Activated T-cell treated with anti-CD3 and anti-CD28 coated beads, Interleukin-2, amount 50 U/mL, for 4 hours (primary cell): Measurements from ENCODE around the gene DNAJC12. TPM values are rescaled to one million over a fixed set of nuclear protein-coding genes. Genes with fewer than 3 reads are reported as not detected.
"Not testable (repeated sequence)": the region's sequence is repeated elsewhere in the genome, so short reads cannot be mapped to it uniquely, and the experiment has no call there.

Experiments used
- ATAC-seq, 2 donors: fragments of 200-7000 bp; cut with Tn5 transposase; one replicate each; pipeline ENCODE4 v1.10.0; 2021
- DNase-seq: peaks from one replicate; pipeline ENCODE4 v3.0.0-alpha.2; 2020
- H3K27me3 Mint-ChIP-seq: one replicate; pipeline ENCODE4 v1.8.0; 2021; ENCODE audit warnings: low read depth, mixed read lengths
- H3K36me3 Mint-ChIP-seq: one replicate; pipeline ENCODE4 v1.8.0; 2022; ENCODE audit warnings: mixed read lengths; ENCODE audit not compliant: insufficient read depth
- H3K4me1 Mint-ChIP-seq: one replicate; pipeline ENCODE4 v1.8.0; 2021; ENCODE audit warnings: low read depth, mixed read lengths
- H3K4me3 Mint-ChIP-seq: one replicate; pipeline ENCODE4 v1.8.0; 2021; ENCODE audit warnings: mild to moderate bottlenecking, moderate library complexity, mixed read lengths
- H3K9me3 Mint-ChIP-seq: one replicate; pipeline ENCODE4 v1.8.0; 2021; ENCODE audit warnings: mixed read lengths
- total RNA-seq, 3 donors: library from RNA; stranded (reverse); gene quantifications; one replicate each; pipeline ENCODE4 v1.2.1, GENCODE V29; 2021

The DNAJC12 gene
- total RNA-seq, 3 donors from 2014 or later: 0.28 to 0.92 (median 0.84) TPM

DNA sequence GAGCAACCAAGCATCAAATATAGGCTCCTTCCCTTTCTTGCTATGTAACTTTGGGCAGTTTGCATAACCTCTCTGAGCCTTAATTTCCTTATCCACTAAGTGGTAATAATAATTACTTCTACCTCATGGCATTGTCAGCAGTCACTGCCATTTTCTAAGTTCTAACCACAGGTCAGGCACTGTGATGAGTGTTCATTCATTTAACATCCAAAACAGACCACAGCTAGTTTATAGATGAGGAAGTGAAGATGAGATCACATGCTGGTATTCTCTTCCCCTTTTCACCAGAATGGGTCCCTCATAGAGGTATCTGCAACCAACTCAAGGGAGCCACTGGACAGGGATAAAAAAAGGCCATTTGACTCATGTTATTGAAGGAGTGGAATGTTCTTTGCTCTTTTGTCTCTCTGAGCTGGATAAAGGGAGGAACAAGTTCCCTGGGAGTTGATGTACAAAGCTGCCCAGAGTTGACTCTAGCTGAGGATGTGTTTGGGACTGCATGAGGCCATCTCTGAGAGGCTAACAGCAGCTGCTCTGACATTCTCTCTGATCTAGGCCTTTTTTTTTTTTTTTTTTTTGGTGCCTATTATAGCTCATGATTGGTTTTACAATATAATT is 65.0 kb downstream of the DNAJC12 start:
- H3K27me3 Mint-ChIP-seq: no peaks in the 10 kb centered on the region
- no peaks in the 10 kb centered on the region for H3K36me3 Mint-ChIP-seq
- DNase-seq (no peak), ATAC-seq (peak; percentile 38 to 55)
- no peaks in the 10 kb centered on the region for H3K9me3 Mint-ChIP-seq
- H3K4me1 Mint-ChIP-seq: peaks cover 2% of the 10 kb centered on the region
- no peak overlapping the region for H3K4me3 Mint-ChIP-seq

DNA sequence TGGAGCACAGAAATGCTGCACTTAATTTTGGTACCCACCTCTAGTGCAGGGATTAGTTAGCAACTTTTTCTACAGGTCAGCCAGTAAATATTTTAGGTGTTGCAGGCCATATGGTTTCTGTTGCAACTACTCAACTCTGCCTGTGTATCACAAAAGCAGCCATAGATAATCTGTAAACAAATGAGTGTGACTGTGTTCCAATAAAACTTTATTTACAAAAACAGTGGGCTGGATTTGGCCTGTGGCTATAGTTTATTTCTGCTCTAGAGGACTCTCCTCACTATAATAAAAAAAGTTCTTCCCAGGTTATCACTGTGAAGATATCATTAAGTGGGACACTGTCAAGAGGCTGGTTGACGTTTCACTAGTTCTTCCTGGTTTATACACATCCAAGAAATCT is 65.8 kb downstream of the DNAJC12 start:
- H3K9me3 Mint-ChIP-seq: no peaks in the 10 kb centered on the region
- no peak for DNase-seq
- ATAC-seq: no peak
- no peaks in the 10 kb centered on the region for H3K27me3 Mint-ChIP-seq
- no peaks in the 10 kb centered on the region for H3K36me3 Mint-ChIP-seq
- peaks cover 2% of the 10 kb centered on the region for H3K4me1 Mint-ChIP-seq
- H3K4me3 Mint-ChIP-seq: no peak overlapping the region

DNA sequence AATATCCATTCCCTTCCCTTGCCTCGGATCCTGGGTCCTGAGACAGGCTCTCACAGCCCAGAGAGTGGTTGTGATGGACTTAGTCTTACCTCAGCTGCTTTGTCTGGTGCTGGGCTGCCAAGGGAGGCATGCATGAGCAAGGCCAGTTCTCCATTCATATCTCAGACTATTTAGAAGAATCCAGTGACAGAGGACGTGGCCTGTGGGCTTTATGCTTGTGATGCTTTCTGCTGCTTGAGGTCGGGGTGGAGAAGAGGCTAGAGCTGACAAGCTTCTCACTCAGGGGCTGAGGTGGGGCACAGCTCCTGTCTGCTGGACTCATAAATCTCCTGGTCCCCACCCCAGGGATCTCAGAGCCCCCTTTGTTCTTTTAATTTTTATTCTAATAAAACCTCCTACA is 66.8 kb downstream of the DNAJC12 start:
- ATAC-seq (no peak), DNase-seq (no peak)
- Mint-ChIP-seq H3K36me3 (no peaks in the 10 kb centered on the region), H3K4me3 (no peak overlapping the region), H3K27me3 (no peaks in the 10 kb centered on the region), H3K9me3 (no peaks in the 10 kb centered on the region), H3K4me1 (peaks cover 2% of the 10 kb centered on the region)

DNA sequence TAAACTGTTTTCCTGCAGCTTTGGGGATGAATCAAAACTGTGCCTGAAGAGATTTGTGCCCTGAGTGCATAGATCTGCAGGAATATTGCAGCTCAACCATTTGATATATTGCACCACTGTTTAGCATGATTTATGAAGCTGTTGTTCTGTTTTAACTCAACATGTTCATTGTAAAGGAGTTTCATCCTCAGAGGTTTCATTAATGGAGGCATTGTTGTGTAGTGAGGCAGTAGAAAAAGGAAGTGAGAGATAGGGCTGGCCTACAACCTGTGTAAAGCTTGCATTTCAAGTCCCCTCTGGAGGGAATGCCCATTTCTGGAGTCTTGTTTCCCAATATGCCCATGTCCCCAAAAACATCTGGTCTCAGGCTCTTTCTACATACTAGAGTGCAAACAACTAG is 67.5 kb downstream of the DNAJC12 start:
- peaks cover 3% of the 10 kb centered on the region for H3K4me1 Mint-ChIP-seq
- no peaks in the 10 kb centered on the region for H3K36me3 Mint-ChIP-seq
- ATAC-seq (no peak), DNase-seq (no peak)
- H3K9me3 Mint-ChIP-seq: no peaks in the 10 kb centered on the region
- no peak overlapping the region for H3K4me3 Mint-ChIP-seq
- H3K27me3 Mint-ChIP-seq: no peaks in the 10 kb centered on the region

DNA sequence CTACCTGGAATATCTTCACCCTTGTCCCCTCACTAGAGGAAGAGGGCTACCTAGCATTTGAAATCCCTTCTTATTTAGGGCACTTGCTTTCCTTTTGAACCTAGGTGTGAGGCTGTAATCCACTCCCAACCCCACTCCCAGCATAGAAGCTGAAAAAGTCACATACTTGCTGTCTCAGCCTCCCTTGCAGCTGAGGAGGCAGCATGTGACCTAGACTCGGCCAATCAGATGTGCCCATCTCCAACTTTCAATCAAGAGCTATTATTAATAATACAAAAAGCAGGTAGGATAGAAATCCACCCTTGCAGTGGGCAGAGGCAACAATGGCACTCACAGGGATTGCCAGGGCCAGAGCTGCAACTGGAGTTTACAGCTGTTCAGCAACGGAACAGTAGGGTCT is 70.7 kb downstream of the DNAJC12 start:
- DNase-seq: no peak
- no peaks in the 10 kb centered on the region for H3K9me3 Mint-ChIP-seq
- H3K4me3 Mint-ChIP-seq: no peak overlapping the region
- peaks cover 11% of the 10 kb centered on the region for H3K4me1 Mint-ChIP-seq
- no peaks in the 10 kb centered on the region for H3K36me3 Mint-ChIP-seq
- ATAC-seq: no peak
- H3K27me3 Mint-ChIP-seq: peaks cover 4% of the 10 kb centered on the region

DNA sequence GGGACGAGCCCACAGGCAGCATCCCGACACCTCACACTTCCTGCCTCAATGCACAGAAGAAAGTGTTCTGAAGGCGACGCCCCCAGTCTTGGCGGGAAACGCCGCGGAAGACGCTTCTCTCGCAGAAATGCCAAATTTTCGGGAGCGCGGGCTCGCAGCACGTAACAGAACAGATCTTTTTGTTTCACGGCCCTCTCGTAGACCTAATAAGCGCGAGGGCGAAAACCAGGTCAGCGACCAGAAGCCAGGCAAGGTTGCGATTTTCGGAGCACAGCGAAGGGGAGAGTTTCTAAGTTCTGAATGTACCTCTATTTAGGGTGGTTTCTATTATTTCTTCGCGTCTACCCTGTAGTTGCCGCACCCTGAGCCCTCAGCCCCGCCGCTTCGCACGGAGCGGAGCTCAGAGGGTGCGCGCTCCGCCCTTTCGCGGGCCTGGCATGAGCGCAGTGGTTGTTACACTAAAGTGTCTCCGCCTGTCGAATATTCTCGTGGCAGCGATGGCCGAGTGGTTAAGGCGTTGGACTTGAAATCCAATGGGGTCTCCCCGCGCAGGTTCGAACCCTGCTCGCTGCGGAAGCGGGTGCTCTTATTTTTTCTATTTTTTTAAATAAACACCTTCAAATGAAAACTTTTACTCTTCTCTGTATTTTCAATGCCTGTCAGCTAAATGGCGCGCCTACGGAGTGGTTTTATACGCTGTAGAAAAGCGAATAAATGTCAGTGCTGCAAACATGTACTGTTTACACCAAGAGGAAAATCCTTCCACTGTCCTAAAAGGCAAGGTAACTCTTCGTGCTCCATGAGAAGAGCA is 73.8 kb downstream of the DNAJC12 start:
- DNase-seq (peak; percentile 96), ATAC-seq (peak; percentile 86 to 88)
- Mint-ChIP-seq H3K9me3 (no peaks in the 10 kb centered on the region), H3K27me3 (peaks cover 4% of the 10 kb centered on the region), H3K36me3 (no peaks in the 10 kb centered on the region), H3K4me1 (peaks cover 11% of the 10 kb centered on the region), H3K4me3 (peak overlapping the region; percentile 90)

DNA sequence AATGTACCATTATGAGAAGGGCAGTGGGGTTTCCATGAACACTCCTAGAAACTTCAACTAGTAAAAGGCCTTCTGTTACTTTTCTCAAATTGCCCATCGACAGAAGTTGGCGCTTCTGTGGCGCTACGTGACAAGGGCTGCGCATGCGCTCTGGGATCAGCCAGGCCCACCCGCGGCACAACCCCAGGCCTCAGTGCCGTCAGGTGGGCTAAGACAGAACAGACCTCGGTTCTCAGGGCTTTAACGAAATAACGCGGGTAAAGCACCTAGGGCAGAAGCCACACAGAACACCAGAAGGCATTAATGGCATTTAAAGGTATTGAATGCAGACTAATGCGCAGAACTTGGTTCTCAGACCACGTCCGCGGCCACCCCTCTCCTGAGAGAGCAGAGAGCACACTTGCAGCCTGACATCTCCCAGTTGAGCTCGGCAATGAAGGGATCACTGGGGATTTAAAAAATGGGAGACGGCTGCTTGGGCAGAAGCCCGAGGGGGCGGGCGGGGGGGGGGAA is 74.4 kb downstream of the DNAJC12 start:
- Mint-ChIP-seq H3K9me3 (no peaks in the 10 kb centered on the region), H3K4me1 (peaks cover 11% of the 10 kb centered on the region), H3K36me3 (no peaks in the 10 kb centered on the region), H3K4me3 (peak overlapping the region; percentile 90), H3K27me3 (peaks cover 4% of the 10 kb centered on the region)
- ATAC-seq: peak; percentile 42 to 51
- peak; percentile 74 for DNase-seq

DNA sequence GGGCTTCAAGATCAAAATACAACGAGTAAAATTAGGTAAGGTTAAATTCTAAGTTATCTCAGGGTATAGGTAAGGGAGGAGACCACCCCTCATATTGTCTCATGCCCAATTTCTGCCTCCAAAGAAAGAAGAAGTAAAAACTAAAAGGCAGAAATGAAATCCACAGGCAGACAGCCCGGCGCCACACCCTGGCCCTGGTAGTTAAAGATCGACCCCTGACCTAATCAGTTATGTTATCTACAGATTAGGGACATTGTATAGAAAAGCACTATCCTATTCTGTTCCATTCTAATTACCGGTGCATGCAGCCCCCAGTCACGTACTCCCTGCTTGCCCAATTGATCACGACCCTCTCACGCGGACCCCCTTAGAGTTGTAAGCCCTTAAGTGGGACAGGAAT is 75.4 kb downstream of the DNAJC12 start:
- H3K36me3 Mint-ChIP-seq, H3K27me3 Mint-ChIP-seq, DNase-seq, H3K9me3 Mint-ChIP-seq, ATAC-seq, H3K4me3 Mint-ChIP-seq: not testable (repeated sequence)
- H3K4me1 Mint-ChIP-seq: peaks cover 11% of the 10 kb centered on the region

DNA sequence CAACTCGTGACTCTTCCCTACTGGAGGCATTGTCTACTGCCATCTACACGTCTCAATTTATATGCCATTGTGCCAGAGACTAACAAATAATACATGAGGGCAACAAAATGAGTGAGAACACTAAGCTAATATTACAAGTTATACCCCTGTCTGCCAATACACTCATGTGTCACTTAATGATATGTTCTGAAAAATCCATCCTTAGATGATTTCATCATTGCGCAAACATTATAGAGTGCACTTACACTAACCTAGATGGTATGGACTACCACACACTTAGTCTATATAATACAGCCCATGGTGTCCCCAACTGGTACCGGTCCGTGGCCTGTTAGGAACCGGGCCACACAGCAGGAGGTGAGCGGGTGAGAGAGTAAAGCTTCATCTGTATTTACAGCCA is 77.7 kb downstream of the DNAJC12 start:
- Mint-ChIP-seq H3K4me1 (peaks cover 9% of the 10 kb centered on the region), H3K4me3 (no peak overlapping the region), H3K27me3 (peaks cover 4% of the 10 kb centered on the region), H3K9me3 (no peaks in the 10 kb centered on the region), H3K36me3 (no peaks in the 10 kb centered on the region)
- DNase-seq (no peak), ATAC-seq (no peak)

Other genes starting within 250 kb of the DNAJC12 start
- gene CTNNA3, start 142.0 kb downstream of the DNAJC12 start, total RNA-seq: not detected
- 10 to 100 TPM; 14.8 to 17.3 (median 15.2) TPM for gene SIRT1, start 46.5 kb upstream of the DNAJC12 start, total RNA-seq
- 10 to 100 TPM; 16.5 to 22.8 (median 20.3) TPM for gene HERC4, start 237.1 kb upstream of the DNAJC12 start, total RNA-seq